ENCODE measurements around the gene OPN4.
"Not testable (repeated sequence)": the region's sequence is repeated elsewhere in the genome, so short reads cannot be mapped to it uniquely, and the experiment has no call there.

Gene OPN4

GRCh38 chr10:86642499-86642898 lies 11.8 kb upstream of the OPN4 start:
- peak; percentile 45 for TF ChIP-seq CTCF (conservative IDR thresholded peaks at IDR 0.05; ENCODE audit: low read length)
- no peak overlapping the region for H3K4me3 ChIP-seq (ENCODE audit: low read length)
- DNase-seq (ENCODE audit: low read depth) = peak; percentile 63

GRCh38 chr10:86644152-86644793 lies 10.1 kb upstream of the OPN4 start:
- TF ChIP-seq CTCF (conservative IDR thresholded peaks at IDR 0.05; ENCODE audit: low read length) = peak; percentile 39
- DNase-seq (ENCODE audit: low read depth) = peak; percentile 68
- no peak overlapping the region for H3K4me3 ChIP-seq (ENCODE audit: low read length)

- no peak for TF ChIP-seq CTCF (conservative IDR thresholded peaks at IDR 0.05; ENCODE audit: low read length)
- no peak overlapping the region for H3K4me3 ChIP-seq (ENCODE audit: low read length)
- no peak for DNase-seq (ENCODE audit: low read depth)
Observed at GRCh38 chr10:86644794-86645445, 9.4 kb upstream of the OPN4 start.

GRCh38 chr10:86645621-86646165 lies 8.7 kb upstream of the OPN4 start:
- not testable (repeated sequence) for H3K4me3 ChIP-seq (ENCODE audit: low read length); DNase-seq (ENCODE audit: low read depth)

GRCh38 chr10:86646532-86646931 lies 7.8 kb upstream of the OPN4 start:
- DNase-seq (ENCODE audit: low read depth) = no peak
- no peak for TF ChIP-seq CTCF (conservative IDR thresholded peaks at IDR 0.05; ENCODE audit: low read length)

GRCh38 chr10:86646933-86647332 lies 7.4 kb upstream of the OPN4 start:
- DNase-seq (ENCODE audit: low read depth) = no peak
- TF ChIP-seq CTCF (conservative IDR thresholded peaks at IDR 0.05; ENCODE audit: low read length) = no peak
- no peak overlapping the region for H3K4me3 ChIP-seq (ENCODE audit: low read length)

More at GRCh38 chr10:86646532-86646931, 7.8 kb upstream of the OPN4 start:
- no peak overlapping the region for H3K4me3 ChIP-seq (ENCODE audit: low read length)

GRCh38 chr10:86647773-86648703 lies 6.3 kb upstream of the OPN4 start:
- H3K4me3 ChIP-seq (ENCODE audit: low read length) = no peak overlapping the region
- no peak for TF ChIP-seq CTCF (conservative IDR thresholded peaks at IDR 0.05; ENCODE audit: low read length)

More at GRCh38 chr10:86647773-86648703, 6.3 kb upstream of the OPN4 start:
- no peak for DNase-seq (ENCODE audit: low read depth)

All from AG10803 (cell line).